ENCODE data around the gene EOLA1. TPM values are rescaled to one million over a fixed set of nuclear protein-coding genes. Genes with fewer than 3 reads are reported as not detected.
"Not testable (repeated sequence)": the region's sequence is repeated elsewhere in the genome, so short reads cannot be mapped to it uniquely, and the experiment has no call there.

EOLA1 gene
- total and polyA plus RNA-seq, 2 of the 4 experiments (the other 2 are of a cell fraction), result 15.5 to 16.8 TPM

DNA sequence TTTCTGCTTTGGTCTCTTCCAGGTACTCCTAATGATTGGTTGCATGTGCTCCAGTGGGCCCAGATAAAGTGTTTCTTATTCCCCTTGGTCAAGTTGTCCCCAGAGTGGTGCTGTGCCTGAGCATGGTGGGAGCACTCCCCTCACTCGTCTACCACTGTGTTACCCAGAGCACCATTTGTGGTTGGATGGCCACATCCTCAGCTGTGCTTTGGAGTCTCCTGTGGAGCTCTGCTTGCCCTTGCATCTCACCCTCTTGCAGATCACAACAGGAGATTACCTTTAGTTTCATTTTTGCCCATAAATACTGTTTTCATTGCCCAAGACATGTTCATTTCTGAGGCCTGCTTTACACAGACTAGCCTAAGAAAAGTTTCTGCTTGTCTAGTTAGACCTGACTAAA lies 9.6 kb downstream of the EOLA1 start:
- H3K9ac ChIP-seq (ENCODE audit: low read depth, low read length); H2BK15ac ChIP-seq (ENCODE audit: low read depth, low read length); H3K79me1 ChIP-seq (ENCODE audit: low read depth in 1 of 2, low read length in 2 of 2); H2BK20ac ChIP-seq (ENCODE audit: low read depth, low read length); BruUV-seq (replicated peaks); H3K23ac ChIP-seq (ENCODE audit: low read depth, low read length); H3K4me1 ChIP-seq (ENCODE audit: control insufficient read depth, insufficient read depth, low read length); in situ Hi-C loops (cut with MboI; ENCODE audit: low sequenced_read_pairs); H2BK120ac ChIP-seq (ENCODE audit: low read depth, low read length); intact Hi-C loops (cut with micrococcal nuclease); H3K4me2 ChIP-seq (ENCODE audit: low read depth, low read length); dilution Hi-C loops (cut with HindIII; ENCODE audit: low sequenced_read_pairs, unreplicated experiment); H3K27ac ChIP-seq (ENCODE audit: insufficient read depth, low read length); H3K27me3 ChIP-seq (ENCODE audit: control insufficient read depth, insufficient read depth, low read length); H4K5ac ChIP-seq (ENCODE audit: low read depth, low read length); H3K4ac ChIP-seq (ENCODE audit: low read depth, low read length); H3K14ac ChIP-seq (replicated peaks; ENCODE audit: low read depth, low read length); H3K56ac ChIP-seq (ENCODE audit: extremely low read depth, insufficient read depth, low read length); H4K8ac ChIP-seq (ENCODE audit: low read depth in 2 of 2, low read length in 2 of 2); H4K91ac ChIP-seq (ENCODE audit: insufficient read depth, low read depth, low read length); H3K36me3 ChIP-seq (ENCODE audit: control insufficient read depth, insufficient read depth, low read length); H3K9me1 ChIP-seq (ENCODE audit: insufficient read depth, low read length); CTCF ChIA-PET; H2AFZ ChIP-seq (replicated peaks; ENCODE audit: low read length, poor library complexity); H2AK5ac ChIP-seq (ENCODE audit: low read depth, low read length); DNase-seq; H3K4me3 ChIP-seq (ENCODE audit: insufficient read depth, low read depth, low read length); ATAC-seq (ENCODE audit: low read depth); H2AK9ac ChIP-seq (replicated peaks; ENCODE audit: low read depth, low read length, poor library complexity); H2BK5ac ChIP-seq (ENCODE audit: low read depth, low read length, poor library complexity, severe bottlenecking); POLR2A ChIA-PET (ENCODE audit: unreplicated experiment); H3K18ac ChIP-seq (ENCODE audit: low read depth, low read length); H3K9me3 ChIP-seq (ENCODE audit: control insufficient read depth, insufficient read depth, low read length); H4K20me1 ChIP-seq (ENCODE audit: insufficient read depth, low read length): not testable (repeated sequence)
- WGBS, 2 experiments (ENCODE audit: extremely low coverage in 2 of 2, insufficient read length in 1 of 2), result no CpG with 5 or more reads among the region's 1 CpG

DNA sequence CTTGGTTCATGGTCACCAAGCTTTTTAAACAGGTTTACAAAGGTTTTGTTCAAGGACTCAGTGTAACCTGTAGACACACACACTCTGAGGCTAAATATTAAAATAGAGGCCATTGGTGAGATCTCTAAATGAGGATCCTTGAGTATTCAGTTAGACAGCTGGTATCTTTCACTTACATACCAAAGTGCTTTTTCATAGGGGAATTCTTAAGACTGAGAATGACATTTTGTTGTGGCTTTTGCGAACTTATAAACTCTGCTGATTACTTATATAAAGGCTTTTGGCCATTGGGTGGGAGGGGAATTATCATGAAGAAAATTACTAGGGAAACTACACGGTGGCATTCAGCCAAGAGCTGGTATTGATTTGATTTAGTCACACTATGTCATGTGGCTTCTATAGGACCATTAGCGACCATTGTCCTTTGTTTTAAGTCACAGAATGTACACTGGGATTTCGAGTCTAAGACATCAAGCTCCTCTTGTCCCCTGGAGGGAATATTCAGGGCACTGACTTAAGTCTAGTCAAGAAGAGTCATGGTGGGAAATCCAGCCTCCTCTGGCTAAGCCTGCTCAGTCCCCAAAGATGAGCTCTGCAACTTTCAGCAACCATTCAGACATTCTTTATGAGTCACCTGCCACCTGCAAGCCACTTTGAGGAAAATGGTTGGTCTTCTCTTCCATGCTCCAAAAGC lies 10.6 kb downstream of the EOLA1 start:
- H3K9ac ChIP-seq (ENCODE audit: low read depth, low read length); H3K56ac ChIP-seq (ENCODE audit: extremely low read depth, insufficient read depth, low read length); dilution Hi-C loops (cut with HindIII; ENCODE audit: low sequenced_read_pairs, unreplicated experiment); H3K14ac ChIP-seq (replicated peaks; ENCODE audit: low read depth, low read length); H2BK120ac ChIP-seq (ENCODE audit: low read depth, low read length); H3K27me3 ChIP-seq (ENCODE audit: control insufficient read depth, insufficient read depth, low read length); H3K4me1 ChIP-seq (ENCODE audit: control insufficient read depth, insufficient read depth, low read length); H3K79me1 ChIP-seq (ENCODE audit: low read depth in 1 of 2, low read length in 2 of 2); H2AK9ac ChIP-seq (replicated peaks; ENCODE audit: low read depth, low read length, poor library complexity); H3K36me3 ChIP-seq (ENCODE audit: control insufficient read depth, insufficient read depth, low read length); in situ Hi-C loops (cut with MboI; ENCODE audit: low sequenced_read_pairs); H2BK15ac ChIP-seq (ENCODE audit: low read depth, low read length); H2BK20ac ChIP-seq (ENCODE audit: low read depth, low read length); DNase-seq; H4K20me1 ChIP-seq (ENCODE audit: insufficient read depth, low read length); H3K9me1 ChIP-seq (ENCODE audit: insufficient read depth, low read length); BruUV-seq (replicated peaks); H3K27ac ChIP-seq (ENCODE audit: insufficient read depth, low read length); H2AK5ac ChIP-seq (ENCODE audit: low read depth, low read length); H3K4me3 ChIP-seq (ENCODE audit: insufficient read depth, low read depth, low read length); POLR2A ChIA-PET (ENCODE audit: unreplicated experiment); H2BK5ac ChIP-seq (ENCODE audit: low read depth, low read length, poor library complexity, severe bottlenecking); intact Hi-C loops (cut with micrococcal nuclease); H3K18ac ChIP-seq (ENCODE audit: low read depth, low read length); H4K5ac ChIP-seq (ENCODE audit: low read depth, low read length); H3K23ac ChIP-seq (ENCODE audit: low read depth, low read length); H3K4me2 ChIP-seq (ENCODE audit: low read depth, low read length); H2AFZ ChIP-seq (replicated peaks; ENCODE audit: low read length, poor library complexity); H3K9me3 ChIP-seq (ENCODE audit: control insufficient read depth, insufficient read depth, low read length); H4K91ac ChIP-seq (ENCODE audit: insufficient read depth, low read depth, low read length); CTCF ChIA-PET; H3K4ac ChIP-seq (ENCODE audit: low read depth, low read length); H4K8ac ChIP-seq (ENCODE audit: low read depth in 2 of 2, low read length in 2 of 2): not testable (repeated sequence)
- WGBS, 2 experiments (ENCODE audit: extremely low coverage in 2 of 2, insufficient read length in 1 of 2), result no CpG with 5 or more reads among the region's 4 CpGs
- ATAC-seq (ENCODE audit: low read depth), result peak; percentile 66
